ENCODE data around the gene GLUD1. TPM values are rescaled to one million over a fixed set of nuclear protein-coding genes. Genes with fewer than 3 reads are reported as not detected.
"Not testable (repeated sequence)": the region's sequence is repeated elsewhere in the genome, so short reads cannot be mapped to it uniquely, and the experiment has no call there.

Gene GLUD1
- polyA plus RNA-seq, 1 donor from 2014 or later = 107 TPM

DNA sequence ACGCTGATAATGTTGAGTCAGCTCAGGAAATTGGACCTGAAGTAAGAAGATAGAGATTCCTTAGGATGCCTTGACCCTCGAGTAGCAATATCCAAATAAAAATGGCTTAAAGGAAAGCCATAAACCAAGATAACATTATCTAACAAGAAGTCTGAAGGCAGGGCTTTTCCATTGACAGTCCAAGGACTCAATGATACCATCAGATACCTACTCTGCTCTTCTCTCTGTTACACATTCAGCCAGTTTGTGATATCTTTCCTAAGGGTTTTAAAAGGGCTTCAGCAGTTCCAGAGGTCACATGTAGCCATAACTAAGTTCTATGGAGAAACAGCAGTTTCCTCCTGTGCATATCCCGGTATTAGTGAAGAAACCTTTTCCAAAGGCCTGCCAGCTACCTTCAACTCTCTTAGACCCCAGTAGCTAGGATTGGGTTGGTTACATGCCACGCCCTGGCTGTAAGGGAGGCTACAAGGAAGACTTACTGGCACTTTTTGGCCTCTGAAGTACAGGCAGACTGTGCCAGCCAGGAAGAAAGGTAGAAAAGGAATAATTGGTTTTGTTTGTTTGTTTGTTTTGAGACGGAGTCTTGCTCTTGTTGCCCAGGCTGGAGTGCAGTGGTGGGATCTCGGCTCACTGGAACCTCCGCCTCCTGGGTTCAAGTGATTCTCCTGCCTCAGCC is 10.9 kb upstream of the GLUD1 start:
- no peaks in the 10 kb centered on the region for H3K9me2 ChIP-seq (ENCODE audit: insufficient read depth, low read length)
- no peaks in the 10 kb centered on the region for H3K9me3 ChIP-seq (ENCODE audit: low read length)
- TF ChIP-seq SMC3 (conservative IDR thresholded peaks at IDR 0.05; ENCODE audit: poor library complexity) (no peak), REST (IDR thresholded peaks at IDR 0.05; ENCODE audit: borderline replicate concordance) (no peak), EP300 (conservative IDR thresholded peaks at IDR 0.05; ENCODE audit: poor library complexity, severe bottlenecking) (no peak), MXI1 (conservative IDR thresholded peaks at IDR 0.05; ENCODE audit: poor library complexity, severe bottlenecking) (no peak), TAF1 (IDR thresholded peaks at IDR 0.05; ENCODE audit: low read depth) (no peak), CTCF (IDR thresholded peaks at IDR 0.05; ENCODE audit: poor library complexity, severe bottlenecking) (no peak), POLR2AphosphoS5 (IDR thresholded peaks at IDR 0.05) (no peak), EZH2 (IDR thresholded peaks at IDR 0.05; ENCODE audit: borderline replicate concordance, insufficient read depth, low read length, poor library complexity, severe bottlenecking) (no peak), RAD21 (conservative IDR thresholded peaks at IDR 0.05) (no peak)
- no peaks in the 10 kb centered on the region for H3K27me3 ChIP-seq (ENCODE audit: insufficient read depth, low read depth, low read length)
- H4K20me1 ChIP-seq (ENCODE audit: insufficient read depth) = no peaks in the 10 kb centered on the region
- no peaks in the 10 kb centered on the region for H3K79me2 ChIP-seq (replicated peaks; ENCODE audit: insufficient read depth, low read length)
- no peak overlapping the region for H3K9ac ChIP-seq (ENCODE audit: low read length)
- no peak overlapping the region for H3K4me2 ChIP-seq (ENCODE audit: low read length)
- H3K27ac ChIP-seq (ENCODE audit: low read length) = no peak overlapping the region
- H2AFZ ChIP-seq (ENCODE audit: low read depth, low read length) = no peak overlapping the region
- H3K36me3 ChIP-seq (ENCODE audit: insufficient read depth, low read length) = no peaks in the 10 kb centered on the region
- no peak overlapping the region for H3K4me3 ChIP-seq (ENCODE audit: low read length)
- no peaks in the 10 kb centered on the region for H3F3A ChIP-seq (ENCODE audit: insufficient read depth, low read length, poor library complexity, severe bottlenecking)

- H3K4me3 ChIP-seq (ENCODE audit: low read length); H4K20me1 ChIP-seq (ENCODE audit: insufficient read depth); H3K9me3 ChIP-seq (ENCODE audit: low read length); H3K79me2 ChIP-seq (replicated peaks; ENCODE audit: insufficient read depth, low read length); H3K27ac ChIP-seq (ENCODE audit: low read length); H3K9ac ChIP-seq (ENCODE audit: low read length); H3K36me3 ChIP-seq (ENCODE audit: insufficient read depth, low read length); H3K9me2 ChIP-seq (ENCODE audit: insufficient read depth, low read length); H3K27me3 ChIP-seq (ENCODE audit: insufficient read depth, low read depth, low read length); H3F3A ChIP-seq (ENCODE audit: insufficient read depth, low read length, poor library complexity, severe bottlenecking); H3K4me2 ChIP-seq (ENCODE audit: low read length); H2AFZ ChIP-seq (ENCODE audit: low read depth, low read length): not testable (repeated sequence)
Observed at GRCh38 chr10:87104727-87105126, 10.1 kb upstream of the GLUD1 start.

Measured in neural cell (in vitro differentiated cells).